ENCODE results near the gene LYZL1.
"Not testable (repeated sequence)": the region's sequence is repeated elsewhere in the genome, so short reads cannot be mapped to it uniquely, and the experiment has no call there.

DNA sequence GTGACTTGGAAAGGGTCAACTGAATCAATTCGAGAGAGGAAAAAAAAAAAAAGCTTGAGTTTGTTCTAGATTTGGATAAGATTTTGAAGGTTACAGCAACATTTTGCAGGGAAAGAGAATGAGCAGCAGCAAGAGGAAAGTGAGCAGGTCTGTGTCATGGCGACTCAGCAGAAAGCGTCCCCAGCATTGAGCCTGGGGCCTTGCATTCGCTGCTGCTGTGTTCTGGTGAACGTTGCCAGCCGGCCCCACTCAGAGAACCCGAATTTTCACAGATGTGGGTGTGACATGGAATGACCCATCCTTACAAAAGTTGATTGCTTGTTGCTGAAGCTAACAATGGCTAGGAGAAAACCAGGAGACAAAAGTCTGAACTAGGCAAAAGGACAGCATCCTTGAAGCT, 21.6 kb downstream of the LYZL1 start:
- TF ChIP-seq, protein P1, sequence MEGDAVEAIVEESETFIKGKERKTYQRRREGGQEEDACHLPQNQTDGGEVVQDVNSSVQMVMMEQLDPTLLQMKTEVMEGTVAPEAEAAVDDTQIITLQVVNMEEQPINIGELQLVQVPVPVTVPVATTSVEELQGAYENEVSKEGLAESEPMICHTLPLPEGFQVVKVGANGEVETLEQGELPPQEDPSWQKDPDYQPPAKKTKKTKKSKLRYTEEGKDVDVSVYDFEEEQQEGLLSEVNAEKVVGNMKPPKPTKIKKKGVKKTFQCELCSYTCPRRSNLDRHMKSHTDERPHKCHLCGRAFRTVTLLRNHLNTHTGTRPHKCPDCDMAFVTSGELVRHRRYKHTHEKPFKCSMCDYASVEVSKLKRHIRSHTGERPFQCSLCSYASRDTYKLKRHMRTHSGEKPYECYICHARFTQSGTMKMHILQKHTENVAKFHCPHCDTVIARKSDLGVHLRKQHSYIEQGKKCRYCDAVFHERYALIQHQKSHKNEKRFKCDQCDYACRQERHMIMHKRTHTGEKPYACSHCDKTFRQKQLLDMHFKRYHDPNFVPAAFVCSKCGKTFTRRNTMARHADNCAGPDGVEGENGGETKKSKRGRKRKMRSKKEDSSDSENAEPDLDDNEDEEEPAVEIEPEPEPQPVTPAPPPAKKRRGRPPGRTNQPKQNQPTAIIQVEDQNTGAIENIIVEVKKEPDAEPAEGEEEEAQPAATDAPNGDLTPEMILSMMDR (IDR thresholded peaks at IDR 0.05): not testable (repeated sequence)
- TF ChIP-seq POLR2A (IDR thresholded peaks at IDR 0.05): not testable (repeated sequence)
